Measurements from ENCODE around the gene KRT85.

Gene KRT85

DNA sequence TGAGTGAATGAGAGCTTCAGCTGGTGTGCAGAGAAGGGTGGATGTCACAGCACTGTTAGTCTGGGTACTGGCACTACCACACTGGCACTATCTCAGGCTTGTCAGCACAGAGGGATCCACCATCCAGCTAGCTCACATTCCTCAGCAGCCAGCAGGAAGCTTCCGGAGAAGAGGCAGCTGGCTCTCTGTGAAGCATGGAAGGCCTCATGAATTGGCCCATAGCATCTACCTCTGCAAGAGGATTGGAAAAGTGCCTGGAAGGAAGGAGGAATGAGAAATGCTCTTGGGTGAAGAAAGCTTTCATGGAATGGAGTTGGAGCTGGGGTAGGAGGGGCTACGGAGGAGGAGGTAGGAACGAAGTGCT, 56.0 kb downstream of the KRT85 start:
- Histone ChIP-seq H3K27ac (ENCODE audit: extremely low read depth, low read depth, low read length) (no peak overlapping the region), H3K9me3 (ENCODE audit: control insufficient read depth, insufficient read depth, low read depth, low read length) (no peaks in the 10 kb centered on the region), H3K4me3 (ENCODE audit: low read depth, low read length) (no peak overlapping the region), H3K4me1 (ENCODE audit: control insufficient read depth, insufficient read depth, low read length) (no peaks in the 10 kb centered on the region), H3K36me3 (ENCODE audit: control insufficient read depth in 2 of 2, insufficient read depth in 1 of 2, low read length in 2 of 2) (no peaks in the 10 kb centered on the region)
- TF ChIP-seq ZNF274 (IDR thresholded peaks at IDR 0.05; ENCODE audit: low read length) (no peak), ZNF274 (tag by site-specific recombination; IDR thresholded peaks at IDR 0.05; ENCODE audit: borderline replicate concordance) (no peak), ZNF624 (tag by site-specific recombination; IDR thresholded peaks at IDR 0.05) (no peak), ZNF366 (tag by site-specific recombination; conservative IDR thresholded peaks at IDR 0.05) (no peak), SCRT2 (tag by site-specific recombination; IDR thresholded peaks at IDR 0.05) (no peak), ZNF629 (tag by site-specific recombination; IDR thresholded peaks at IDR 0.05) (no peak), GLI2 (tag by site-specific recombination; IDR thresholded peaks at IDR 0.05; ENCODE audit: borderline replicate concordance, low read depth) (no peak), ZNF560 (tag by site-specific recombination; IDR thresholded peaks at IDR 0.05; ENCODE audit: borderline replicate concordance) (no peak), ZNF768 (tag by site-specific recombination; IDR thresholded peaks at IDR 0.05) (no peak), ZNF10 (tag by site-specific recombination; IDR thresholded peaks at IDR 0.05) (no peak), ZNF2 (tag by site-specific recombination; IDR thresholded peaks at IDR 0.05) (no peak), YY1 (tag by site-specific recombination; IDR thresholded peaks at IDR 0.05) (no peak), MZF1 (tag by site-specific recombination; IDR thresholded peaks at IDR 0.05; ENCODE audit: borderline replicate concordance) (no peak), ZBTB8A (tag by site-specific recombination; IDR thresholded peaks at IDR 0.05) (no peak), ZNF654 (tag by site-specific recombination; IDR thresholded peaks at IDR 0.05; ENCODE audit: low read depth) (no peak), ZNF585B (tag by site-specific recombination; IDR thresholded peaks at IDR 0.05) (no peak)
- TF ChIP-seq, protein P1, sequence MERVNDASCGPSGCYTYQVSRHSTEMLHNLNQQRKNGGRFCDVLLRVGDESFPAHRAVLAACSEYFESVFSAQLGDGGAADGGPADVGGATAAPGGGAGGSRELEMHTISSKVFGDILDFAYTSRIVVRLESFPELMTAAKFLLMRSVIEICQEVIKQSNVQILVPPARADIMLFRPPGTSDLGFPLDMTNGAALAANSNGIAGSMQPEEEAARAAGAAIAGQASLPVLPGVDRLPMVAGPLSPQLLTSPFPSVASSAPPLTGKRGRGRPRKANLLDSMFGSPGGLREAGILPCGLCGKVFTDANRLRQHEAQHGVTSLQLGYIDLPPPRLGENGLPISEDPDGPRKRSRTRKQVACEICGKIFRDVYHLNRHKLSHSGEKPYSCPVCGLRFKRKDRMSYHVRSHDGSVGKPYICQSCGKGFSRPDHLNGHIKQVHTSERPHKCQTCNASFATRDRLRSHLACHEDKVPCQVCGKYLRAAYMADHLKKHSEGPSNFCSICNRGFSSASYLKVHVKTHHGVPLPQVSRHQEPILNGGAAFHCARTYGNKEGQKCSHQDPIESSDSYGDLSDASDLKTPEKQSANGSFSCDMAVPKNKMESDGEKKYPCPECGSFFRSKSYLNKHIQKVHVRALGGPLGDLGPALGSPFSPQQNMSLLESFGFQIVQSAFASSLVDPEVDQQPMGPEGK (tag by site-specific recombination; IDR thresholded peaks at IDR 0.05): no peak
- TF ChIP-seq, protein P2, sequence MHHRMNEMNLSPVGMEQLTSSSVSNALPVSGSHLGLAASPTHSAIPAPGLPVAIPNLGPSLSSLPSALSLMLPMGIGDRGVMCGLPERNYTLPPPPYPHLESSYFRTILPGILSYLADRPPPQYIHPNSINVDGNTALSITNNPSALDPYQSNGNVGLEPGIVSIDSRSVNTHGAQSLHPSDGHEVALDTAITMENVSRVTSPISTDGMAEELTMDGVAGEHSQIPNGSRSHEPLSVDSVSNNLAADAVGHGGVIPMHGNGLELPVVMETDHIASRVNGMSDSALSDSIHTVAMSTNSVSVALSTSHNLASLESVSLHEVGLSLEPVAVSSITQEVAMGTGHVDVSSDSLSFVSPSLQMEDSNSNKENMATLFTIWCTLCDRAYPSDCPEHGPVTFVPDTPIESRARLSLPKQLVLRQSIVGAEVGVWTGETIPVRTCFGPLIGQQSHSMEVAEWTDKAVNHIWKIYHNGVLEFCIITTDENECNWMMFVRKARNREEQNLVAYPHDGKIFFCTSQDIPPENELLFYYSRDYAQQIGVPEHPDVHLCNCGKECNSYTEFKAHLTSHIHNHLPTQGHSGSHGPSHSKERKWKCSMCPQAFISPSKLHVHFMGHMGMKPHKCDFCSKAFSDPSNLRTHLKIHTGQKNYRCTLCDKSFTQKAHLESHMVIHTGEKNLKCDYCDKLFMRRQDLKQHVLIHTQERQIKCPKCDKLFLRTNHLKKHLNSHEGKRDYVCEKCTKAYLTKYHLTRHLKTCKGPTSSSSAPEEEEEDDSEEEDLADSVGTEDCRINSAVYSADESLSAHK (tag by site-specific recombination; IDR thresholded peaks at IDR 0.05): no peak
- TF ChIP-seq, protein P3, sequence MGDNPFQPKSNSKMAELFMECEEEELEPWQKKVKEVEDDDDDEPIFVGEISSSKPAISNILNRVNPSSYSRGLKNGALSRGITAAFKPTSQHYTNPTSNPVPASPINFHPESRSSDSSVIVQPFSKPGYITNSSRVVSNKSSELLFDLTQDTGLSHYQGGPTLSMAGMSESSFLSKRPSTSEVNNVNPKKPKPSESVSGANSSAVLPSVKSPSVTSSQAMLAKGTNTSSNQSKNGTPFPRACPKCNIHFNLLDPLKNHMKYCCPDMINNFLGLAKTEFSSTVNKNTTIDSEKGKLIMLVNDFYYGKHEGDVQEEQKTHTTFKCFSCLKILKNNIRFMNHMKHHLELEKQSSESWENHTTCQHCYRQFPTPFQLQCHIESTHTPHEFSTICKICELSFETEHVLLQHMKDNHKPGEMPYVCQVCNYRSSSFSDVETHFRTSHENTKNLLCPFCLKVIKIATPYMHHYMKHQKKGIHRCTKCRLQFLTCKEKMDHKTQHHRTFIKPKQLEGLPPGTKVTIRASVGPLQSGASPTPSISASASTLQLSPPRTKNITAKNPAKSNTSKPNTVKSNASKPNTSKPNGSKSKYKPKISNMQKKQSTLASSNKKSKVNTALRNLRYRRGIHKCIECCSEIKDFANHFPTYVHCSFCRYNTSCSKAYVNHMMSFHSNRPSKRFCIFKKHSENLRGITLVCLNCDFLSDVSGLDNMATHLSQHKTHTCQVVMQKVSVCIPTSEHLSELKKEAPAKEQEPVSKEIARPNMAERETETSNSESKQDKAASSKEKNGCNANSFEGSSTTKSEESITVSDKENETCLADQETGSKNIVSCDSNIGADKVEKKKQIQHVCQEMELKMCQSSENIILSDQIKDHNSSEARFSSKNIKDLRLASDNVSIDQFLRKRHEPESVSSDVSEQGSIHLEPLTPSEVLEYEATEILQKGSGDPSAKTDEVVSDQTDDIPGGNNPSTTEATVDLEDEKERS (tag by site-specific recombination; IDR thresholded peaks at IDR 0.05): no peak
- POLR2A ChIA-PET: no interaction called here
- CTCF ChIA-PET: interaction anchor here (0.6 to 5.1 kb wide), 15 partner anchors 10 to 568 kb away, joined by 3 to 41 read pairs (median 3); partner anchors contain the start of gene KRT83
